Right lobe of liver (tissue), 6 donors: ENCODE results near the gene FLRT2. TPM values are rescaled to one million over a fixed set of nuclear protein-coding genes. Genes with fewer than 3 reads are reported as not detected.

ENCODE experiments used
- ATAC-seq, 4 donors: fragments of 200-7000 bp; cut with Tn5 transposase; one replicate each; pipeline ENCODE4 v1.9.1; 2020; ENCODE audit warnings: mild to moderate bottlenecking in 4 of 4, moderate library complexity in 4 of 4
- DNase-seq, 3 donors: peaks; one replicate each; pipeline ENCODE4 v3.0.0-alpha.2; 2020
- H3K27ac ChIP-seq, 3 donors: fragments of 200-600 bp; one replicate each; pipeline ENCODE4 v1.8.0; 2022
- H3K27me3 ChIP-seq, 2 donors: fragments of 200-600 bp; one replicate each; pipeline ENCODE4 v1.8.0; 2022
- H3K36me3 ChIP-seq, 4 donors: fragments of 200-600 bp; sonication (generic) in 1 of 4; one replicate each; pipeline versions ENCODE4 v1.5.1 to v1.8.0; 2017 to 2022; ENCODE audit warnings: control low read depth in 1 of 4
- H3K4me1 ChIP-seq, 4 donors: fragments of 200-600 bp; sonication (generic) in 1 of 4; one replicate each; pipeline versions ENCODE4 v1.5.1 to v1.8.0; 2017 to 2022; ENCODE audit warnings: control low read depth in 1 of 4
- H3K4me3 ChIP-seq, 3 donors: fragments of 200-600 bp; one replicate each; pipeline ENCODE4 v1.8.0; 2022
- H3K9me3 ChIP-seq, 4 donors: fragments of 200-600 bp; sonication (generic) in 1 of 4; one replicate each; pipeline versions ENCODE4 v1.5.1 to v1.8.0; 2017 to 2022; ENCODE audit warnings: control low read depth in 1 of 4
- POLR2A ChIP-seq: fragments of 450-650 bp; IDR thresholded peaks from one replicate; pipeline ENCODE4 v1.6.1; 2017; ENCODE audit warnings: antibody characterized with exemption, mild to moderate bottlenecking
- WGBS: methylation state at CpG from one replicate; pipeline ENCODE4 v1.1.6; 2018; ENCODE audit warnings: low coverage, low lambda C conversion rate; ENCODE audit not compliant: insufficient coverage; ENCODE audit errors: missing lambda C conversion rate; 5-methylcytosine and 5-hydroxymethylcytosine counted together
- intact Hi-C, 2 donors: fragments of 100-400 bp; cut with DNase I; formaldehyde crosslinking; loops; one replicate each; pipeline versions ENCODE4 v1.11.2 to v1.14.1; 2022
- total RNA-seq, 6 experiments: library from RNA; depleted of rRNA in 2 of 6; stranded (reverse); fragments of >200 nt in 2 of 6; fragmentation: NEBNext Ultra II Directional in 3 of 6; extraction: Animal tissue kit (Norgen Biotek cat#: 25700) in 3 of 6; gene quantifications; one replicate each; pipeline versions ENCODE4 v1.1.0 to v1.2.4, GENCODE V29; 2016 to 2023
- TF ChIP-seq, protein P1 (sequence below), 4 donors: fragments of 200-600 bp in 3 of 4; fragments of 450-650 bp in 1 of 4; IDR thresholded peaks; one replicate each; pipeline versions ENCODE4 v1.5.1 to v1.8.0; 2016 to 2022; ENCODE audit warnings: antibody characterized with exemption in 4 of 4, mild to moderate bottlenecking in 2 of 4
- donor health status: DM: no; HTN: yes; CAD: no.
- donor health status: DM: no; HTN: no; CAD: no.
- donor health status: DM: no; HTN: no; CAD: no.
- donor health status: DM: no; HTN: yes; CAD: no.
- donor health status: DM: no; HTN: yes; CAD: no.

Gene FLRT2
- total RNA-seq, 6 experiments from 2014 or later: 0.12 to 4.1 (median 2.0) TPM

DNA sequence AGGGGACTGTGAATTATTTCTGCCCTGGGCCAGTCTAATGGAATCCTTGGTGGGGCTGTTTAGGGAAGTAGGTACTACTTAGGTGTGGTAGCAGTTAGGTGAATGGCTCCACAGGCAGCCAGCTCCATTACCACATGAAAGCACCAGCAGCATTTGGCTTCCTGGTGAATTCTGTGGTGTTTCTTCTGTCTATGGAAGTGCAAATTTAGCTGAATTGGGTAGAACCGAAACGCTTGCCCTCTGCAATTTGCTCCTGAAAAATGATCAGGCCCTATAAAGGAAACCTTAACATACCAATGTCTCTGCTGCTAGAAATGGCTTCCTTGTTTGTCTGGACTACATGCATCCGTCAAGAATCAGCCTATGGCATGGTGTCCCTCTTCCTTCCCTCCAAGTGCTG lies 16.4 kb downstream of the FLRT2 start:
- Histone ChIP-seq H3K36me3 (no peaks in the 10 kb centered on the region), H3K4me3 (no peak overlapping the region), H3K4me1 (no peaks in the 10 kb centered on the region), H3K9me3 (no peaks in the 10 kb centered on the region), H3K27me3 (no peaks in the 10 kb centered on the region), H3K27ac (no peak overlapping the region)
- WGBS: 81% methylated on average over 2 of the region's 3 CpGs
- no peak for DNase-seq
- no peak for ATAC-seq
- no peak for TF ChIP-seq POLR2A
- TF ChIP-seq, protein P1, sequence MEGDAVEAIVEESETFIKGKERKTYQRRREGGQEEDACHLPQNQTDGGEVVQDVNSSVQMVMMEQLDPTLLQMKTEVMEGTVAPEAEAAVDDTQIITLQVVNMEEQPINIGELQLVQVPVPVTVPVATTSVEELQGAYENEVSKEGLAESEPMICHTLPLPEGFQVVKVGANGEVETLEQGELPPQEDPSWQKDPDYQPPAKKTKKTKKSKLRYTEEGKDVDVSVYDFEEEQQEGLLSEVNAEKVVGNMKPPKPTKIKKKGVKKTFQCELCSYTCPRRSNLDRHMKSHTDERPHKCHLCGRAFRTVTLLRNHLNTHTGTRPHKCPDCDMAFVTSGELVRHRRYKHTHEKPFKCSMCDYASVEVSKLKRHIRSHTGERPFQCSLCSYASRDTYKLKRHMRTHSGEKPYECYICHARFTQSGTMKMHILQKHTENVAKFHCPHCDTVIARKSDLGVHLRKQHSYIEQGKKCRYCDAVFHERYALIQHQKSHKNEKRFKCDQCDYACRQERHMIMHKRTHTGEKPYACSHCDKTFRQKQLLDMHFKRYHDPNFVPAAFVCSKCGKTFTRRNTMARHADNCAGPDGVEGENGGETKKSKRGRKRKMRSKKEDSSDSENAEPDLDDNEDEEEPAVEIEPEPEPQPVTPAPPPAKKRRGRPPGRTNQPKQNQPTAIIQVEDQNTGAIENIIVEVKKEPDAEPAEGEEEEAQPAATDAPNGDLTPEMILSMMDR (IDR thresholded peaks at IDR 0.05): no peak
- intact Hi-C loops: no loop called here

DNA sequence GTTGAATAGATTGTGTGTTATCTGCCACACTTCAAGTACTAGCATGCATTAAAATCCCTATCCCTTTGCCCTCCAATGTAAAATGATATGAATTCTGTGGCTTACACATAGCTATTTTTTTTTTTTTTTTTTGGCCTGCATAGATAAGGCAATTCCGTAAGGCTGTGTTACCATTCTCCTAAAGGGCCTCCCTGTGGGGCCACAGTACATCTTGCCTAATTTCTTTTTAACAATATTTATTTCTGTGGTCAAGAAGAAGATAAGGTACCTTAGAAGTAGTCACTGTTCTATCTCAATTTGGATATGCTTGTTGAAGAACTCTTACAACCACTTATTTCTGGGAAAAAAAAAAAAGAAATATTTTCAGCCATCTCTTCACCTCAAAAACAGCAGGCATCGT lies 19.8 kb downstream of the FLRT2 start:
- DNase-seq (no peak), ATAC-seq (no peak)
- WGBS: 62% methylated on average over 2 of the region's 2 CpGs
- H3K36me3 ChIP-seq: no peaks in the 10 kb centered on the region
- no peak overlapping the region for H3K4me3 ChIP-seq
- TF ChIP-seq POLR2A: no peak
- TF ChIP-seq, protein P1 (IDR thresholded peaks at IDR 0.05): no peak
- intact Hi-C loops: no loop called here
- H3K27ac ChIP-seq: no peak overlapping the region
- H3K27me3 ChIP-seq: no peaks in the 10 kb centered on the region
- H3K4me1 ChIP-seq: no peaks in the 10 kb centered on the region
- H3K9me3 ChIP-seq: no peaks in the 10 kb centered on the region

DNA sequence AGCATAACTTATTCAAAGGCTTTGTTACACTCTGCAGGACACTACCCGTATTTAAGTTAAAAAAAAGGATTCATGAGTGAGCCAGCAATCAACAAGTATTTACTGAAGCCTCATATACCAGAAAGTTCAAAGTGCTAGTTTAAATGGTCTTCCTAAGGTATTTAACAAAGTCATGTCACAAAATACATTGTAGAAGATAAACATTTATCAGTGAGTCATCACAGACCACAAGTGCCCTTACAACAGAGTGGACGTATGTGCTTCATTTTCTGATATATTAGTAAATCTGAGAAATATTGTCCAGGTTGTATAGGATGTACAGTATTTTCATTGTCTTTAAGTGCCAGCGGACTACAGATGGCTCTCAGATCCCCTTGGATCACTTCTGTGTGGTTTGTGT lies 24.2 kb downstream of the FLRT2 start:
- no peaks in the 10 kb centered on the region for H3K9me3 ChIP-seq
- no peaks in the 10 kb centered on the region for H3K27me3 ChIP-seq
- 48% methylated on average over 3 of the region's 3 CpGs for WGBS
- intact Hi-C loops: no loop called here
- H3K27ac ChIP-seq: no peak overlapping the region
- no peak overlapping the region for H3K4me3 ChIP-seq
- no peaks in the 10 kb centered on the region for H3K4me1 ChIP-seq
- no peak for TF ChIP-seq POLR2A
- TF ChIP-seq, protein P1 (IDR thresholded peaks at IDR 0.05): no peak
- ATAC-seq (no peak), DNase-seq (no peak)
- no peaks in the 10 kb centered on the region for H3K36me3 ChIP-seq

DNA sequence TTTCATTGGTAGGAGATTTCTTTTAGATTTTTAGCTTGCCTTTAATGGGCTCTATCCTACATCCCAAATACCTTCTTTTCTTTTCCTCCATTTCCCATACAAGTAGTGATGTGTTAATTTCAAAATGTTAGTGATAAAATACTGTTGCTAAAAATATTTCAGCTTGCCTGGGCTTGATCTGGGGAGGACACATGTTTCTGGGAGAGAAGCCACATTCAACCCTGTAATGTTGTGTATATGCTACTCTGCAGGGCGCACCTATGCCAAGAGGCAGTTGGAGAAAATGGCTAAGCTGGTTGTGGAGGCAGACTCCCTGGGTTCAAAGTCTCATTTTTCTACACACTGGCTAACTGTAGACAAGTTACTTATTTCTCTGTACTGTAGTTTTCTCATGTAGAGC lies 26.3 kb downstream of the FLRT2 start:
- Histone ChIP-seq H3K4me3 (no peak overlapping the region), H3K27me3 (no peaks in the 10 kb centered on the region), H3K4me1 (no peaks in the 10 kb centered on the region), H3K27ac (no peak overlapping the region), H3K9me3 (no peaks in the 10 kb centered on the region), H3K36me3 (no peaks in the 10 kb centered on the region)
- intact Hi-C loops: no loop called here
- DNase-seq (no peak), ATAC-seq (no peak)
- TF ChIP-seq, protein P1 (IDR thresholded peaks at IDR 0.05): no peak
- TF ChIP-seq POLR2A: no peak
- 83% methylated on average over 1 of the region's 1 CpG for WGBS

DNA sequence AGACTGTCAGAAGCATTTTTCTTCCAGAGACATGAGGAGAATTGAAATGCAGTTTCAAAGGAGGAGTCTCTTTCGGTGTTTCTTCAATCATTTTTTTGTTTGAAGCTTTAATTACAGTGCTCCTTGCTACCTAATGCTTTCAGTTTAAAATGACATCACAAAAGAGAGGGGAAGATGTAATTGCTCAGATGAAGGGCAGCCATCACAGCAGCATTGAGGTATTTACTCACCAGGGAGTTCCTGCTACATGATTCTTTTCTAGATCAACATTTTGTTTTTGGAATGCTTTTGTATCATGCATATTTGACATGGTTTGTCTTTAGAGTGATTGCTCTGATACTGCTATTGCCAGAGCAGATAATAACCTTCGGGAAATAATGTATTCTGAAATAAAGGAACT lies 28.6 kb downstream of the FLRT2 start:
- ATAC-seq: no peak

More for the DNA sequence above, 28.6 kb downstream of the FLRT2 start:
- TF ChIP-seq, protein P1 (IDR thresholded peaks at IDR 0.05): no peak
- TF ChIP-seq POLR2A: no peak
- Histone ChIP-seq H3K9me3 (no peaks in the 10 kb centered on the region), H3K4me1 (peaks cover 0 to 4% (median 0%) of the 10 kb centered on the region in 4 donors), H3K36me3 (no peaks in the 10 kb centered on the region), H3K4me3 (no peak overlapping the region), H3K27ac (no peak overlapping the region), H3K27me3 (no peaks in the 10 kb centered on the region)
- WGBS: 59% methylated on average over 2 of the region's 2 CpGs
- intact Hi-C loops: no loop called here
- DNase-seq: no peak
